Activated naive CD4-positive, alpha-beta T cell treated with anti-CD3 and anti-CD28 coated beads, Interleukin-2, amount 50 U/mL, for 16 hours (primary cell): ENCODE measurements around the gene HHIPL1.
A peak's percentile ranks its signal among the peaks of the same experiment; 100 is the strongest.

ENCODE experiments used
- DNase-seq: peaks from one replicate; pipeline ENCODE4 v3.0.0-alpha.2; 2020

HHIPL1 gene

GRCh38 chr14:99644723-99645544, at the start of gene HHIPL1:
TSS of gene HHIPL1 (plus strand) at chr14:99645129. CDS start at chr14:99645208, 79 bp downstream.
- DNase-seq: no peak

DNA sequence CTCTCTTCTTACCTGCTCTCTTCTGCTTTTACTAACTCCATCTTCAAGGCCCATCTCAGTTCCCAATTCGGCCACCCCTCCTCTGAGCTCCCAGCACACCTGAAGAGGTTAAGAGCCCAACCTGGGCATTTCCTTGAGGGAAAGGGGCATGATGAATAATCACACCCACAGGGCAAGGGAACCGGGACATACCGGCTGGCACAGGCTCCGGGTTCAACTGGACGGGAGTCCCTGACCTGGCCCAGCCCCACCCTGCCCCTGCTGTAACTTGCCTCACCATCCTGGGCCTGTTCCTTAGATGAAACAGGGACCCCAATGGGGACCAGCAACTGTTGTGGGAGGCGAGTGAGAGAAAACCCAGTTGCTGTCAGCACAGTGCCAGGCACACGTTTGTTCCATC, 49.4 kb upstream of the HHIPL1 start:
- DNase-seq: no peak

DNA sequence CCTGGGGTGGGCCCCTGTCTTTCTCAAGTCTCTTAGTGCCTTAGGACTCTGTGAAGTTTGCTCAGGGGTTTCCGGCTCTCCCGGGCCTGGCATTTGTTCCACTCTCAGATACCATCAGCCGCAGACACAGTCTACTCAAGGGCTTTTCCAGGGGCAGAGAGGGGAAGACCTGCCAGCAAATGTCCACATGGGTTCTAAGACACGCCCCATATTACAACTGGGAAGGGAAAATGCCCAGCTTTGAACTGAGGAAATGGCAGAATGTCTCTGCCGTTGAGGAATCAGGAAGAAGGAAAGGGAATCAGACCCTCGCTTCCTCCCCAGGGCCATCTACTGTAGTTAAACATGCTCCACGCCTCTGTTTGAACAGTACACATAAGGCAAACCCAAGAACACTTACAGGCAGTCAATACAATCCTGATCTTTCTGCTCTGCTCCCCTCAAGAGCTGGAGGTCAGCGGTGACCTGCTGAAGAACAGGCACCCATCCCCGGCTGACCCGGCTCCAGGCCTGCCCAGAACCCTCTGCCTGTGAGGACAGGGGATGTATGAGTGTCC, 48.8 kb upstream of the HHIPL1 start:
- no peak for DNase-seq

- DNase-seq: no peak
Measured at GRCh38 chr14:99596772-99597171, 48.2 kb upstream of the HHIPL1 start.

DNA sequence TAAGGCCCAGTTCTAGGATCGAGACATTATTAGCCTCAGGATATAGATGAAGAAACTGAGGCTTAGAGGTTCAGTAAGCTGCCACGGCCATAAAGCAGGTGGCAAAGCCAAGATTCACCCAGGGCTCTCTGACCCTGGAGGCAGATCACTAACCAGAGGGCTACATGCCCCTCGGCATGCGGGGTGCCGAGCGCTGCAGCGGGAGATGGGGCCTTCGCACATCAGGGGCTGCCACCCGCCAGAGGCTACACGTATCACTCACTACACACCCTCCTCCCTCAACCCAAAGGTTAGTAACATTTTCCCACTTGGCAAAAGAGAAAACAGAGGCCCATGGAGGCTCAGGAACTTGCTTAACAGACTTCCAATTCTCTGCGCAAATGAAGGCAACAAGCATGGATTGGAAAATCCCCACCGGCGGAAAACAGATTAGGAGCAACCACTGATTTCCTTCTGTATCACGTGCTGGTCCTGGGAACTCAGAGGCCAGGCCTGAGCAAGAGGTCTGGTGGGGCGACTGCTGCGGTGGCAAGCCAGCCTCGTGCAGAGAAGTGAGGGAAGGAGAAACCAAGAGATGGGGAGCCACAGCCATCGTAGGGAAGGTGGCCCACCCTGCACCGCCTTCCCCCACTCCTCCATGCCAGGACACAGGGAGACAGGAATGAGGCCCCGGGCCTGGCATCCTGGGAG, 46.9 kb upstream of the HHIPL1 start:
- no peak for DNase-seq

GRCh38 chr14:99598774-99599173, 46.2 kb upstream of the HHIPL1 start:
- DNase-seq: no peak

- no peak for DNase-seq
Measured at GRCh38 chr14:99599393-99599792, 45.5 kb upstream of the HHIPL1 start.

DNA sequence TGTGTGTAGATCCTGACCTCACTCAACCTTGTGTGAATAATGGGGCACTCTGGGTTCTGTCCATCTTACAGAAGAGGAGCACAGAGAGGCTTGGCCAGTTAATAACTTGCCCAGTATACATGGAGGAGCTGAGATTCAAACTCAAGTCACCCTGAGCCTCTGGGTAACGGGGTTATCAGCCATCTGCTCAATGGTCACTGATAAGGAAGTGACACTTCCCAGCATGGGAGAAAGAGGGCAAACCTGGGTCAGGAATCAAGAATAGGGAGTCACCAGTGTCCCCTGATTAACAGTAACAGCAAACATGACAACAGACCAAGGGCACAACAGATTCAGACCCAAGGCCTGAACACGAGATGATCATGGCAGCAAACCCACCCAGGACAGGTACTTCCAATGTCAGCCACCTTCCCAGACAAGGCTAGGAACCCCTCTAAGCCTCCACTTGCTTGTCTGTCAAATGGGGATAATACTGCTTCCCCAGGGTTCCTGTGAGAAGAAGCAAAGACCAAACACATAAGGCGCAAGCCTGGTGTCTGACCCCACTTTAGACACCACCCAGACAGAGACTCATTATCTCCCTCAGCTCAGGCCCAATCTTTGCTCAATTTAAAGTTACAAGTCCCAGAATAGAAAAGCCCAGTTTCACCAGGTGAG, 44.6 kb upstream of the HHIPL1 start:
- DNase-seq: no peak

DNA sequence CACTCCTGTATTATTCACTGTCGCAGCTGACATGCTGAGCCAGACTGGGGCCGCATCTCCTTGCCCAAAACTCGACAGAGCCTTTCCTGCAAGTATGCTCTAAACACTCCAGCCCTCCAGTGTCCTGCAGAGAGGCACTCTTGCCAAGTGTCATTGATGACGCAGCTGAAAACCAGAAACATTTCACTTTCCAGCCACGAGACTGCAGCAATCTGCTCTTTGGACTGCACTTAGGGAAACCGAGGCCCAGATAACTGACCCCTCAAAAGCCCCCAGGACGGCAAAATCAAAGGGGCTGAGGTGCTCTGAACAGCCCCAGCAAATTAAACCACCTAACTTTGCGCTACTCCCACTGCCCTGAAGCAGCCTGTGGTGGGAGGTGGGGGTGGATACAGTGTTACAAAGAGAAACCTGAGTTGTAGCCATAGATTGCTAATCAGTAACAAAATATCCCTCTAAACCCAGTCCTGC, 43.5 kb upstream of the HHIPL1 start:
- DNase-seq: no peak

DNA sequence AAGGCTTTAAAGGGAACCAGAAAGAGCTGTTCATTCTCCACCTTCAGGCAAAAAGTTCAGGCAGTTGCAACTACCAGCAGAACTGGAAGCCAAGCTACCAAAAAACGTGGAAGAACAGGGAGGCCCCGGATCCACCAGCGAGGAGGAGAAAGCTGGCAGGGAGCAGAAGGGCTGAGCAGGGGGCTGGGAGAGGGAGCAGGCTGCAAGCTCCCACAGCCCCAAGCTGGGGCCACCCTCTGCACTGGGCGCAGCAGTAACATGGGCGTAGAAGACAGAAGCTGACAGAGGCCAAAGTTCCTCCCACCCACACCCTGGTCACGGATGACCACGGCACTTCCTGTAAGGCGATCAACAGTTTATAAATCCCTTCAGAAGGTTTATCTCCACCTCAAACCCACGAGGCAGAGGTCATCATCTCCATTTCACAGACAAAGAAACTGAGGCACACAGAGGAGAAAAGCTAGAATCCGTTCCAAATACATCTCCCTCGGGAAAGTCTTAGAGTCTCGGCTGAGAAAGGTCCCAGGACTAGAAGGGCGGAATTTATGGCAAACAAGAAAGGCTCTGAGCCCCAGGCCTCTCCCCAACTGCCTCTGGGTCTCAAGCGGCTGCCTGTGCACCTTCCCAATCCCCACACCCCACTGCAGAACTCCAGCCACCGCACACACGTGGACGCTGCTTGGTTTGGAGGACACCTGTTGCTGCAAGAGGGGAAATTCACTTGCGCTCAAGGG, 42.7 kb upstream of the HHIPL1 start:
- DNase-seq: no peak

DNA sequence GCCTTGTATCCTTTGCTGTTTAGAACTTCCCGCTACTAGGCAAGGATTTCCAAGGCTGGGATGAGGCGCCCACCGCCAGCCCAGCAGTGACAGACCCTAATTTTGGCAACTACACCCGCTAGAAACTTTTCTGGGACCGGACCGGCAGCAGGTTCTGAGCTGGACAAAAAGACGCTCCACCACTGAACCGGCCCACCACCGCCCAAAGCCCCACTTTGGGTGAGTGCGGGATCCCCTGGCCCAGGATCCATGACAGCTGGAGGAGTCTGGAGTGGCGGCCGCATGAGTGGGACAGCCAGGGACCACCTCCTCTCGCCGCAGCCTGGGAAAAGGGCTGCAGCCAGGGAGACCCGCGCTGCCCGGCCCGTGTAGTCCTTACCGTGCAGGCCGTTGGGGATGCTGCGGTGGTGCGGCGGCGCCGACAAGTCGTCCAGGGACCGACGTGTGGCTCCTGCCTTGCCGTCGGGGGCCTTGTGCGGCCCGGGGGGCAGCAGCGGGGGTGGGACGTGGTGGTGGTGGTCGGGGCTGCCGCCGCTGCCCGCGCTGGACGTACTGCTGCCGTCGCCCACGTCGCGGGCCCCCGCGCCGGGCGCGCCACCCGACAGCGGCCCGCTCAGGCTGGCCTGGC, 42.0 kb upstream of the HHIPL1 start:
- no peak for DNase-seq

GRCh38 chr14:99603471-99604277, 41.3 kb upstream of the HHIPL1 start, which contains the start of gene CCDC85C:
TSS of gene CCDC85C (minus strand) at chr14:99604207. CDS start at chr14:99603959, 248 bp downstream.
- peak; percentile 59 for DNase-seq

- peak; percentile 95 for DNase-seq
Measured at GRCh38 chr14:99604278-99604765, 40.6 kb upstream of the HHIPL1 start.

- DNase-seq: peak; percentile 50
Measured at GRCh38 chr14:99604766-99605298, 40.1 kb upstream of the HHIPL1 start.

GRCh38 chr14:99605299-99605961, 39.5 kb upstream of the HHIPL1 start:
- peak; percentile 82 for DNase-seq

- DNase-seq: no peak
Measured at GRCh38 chr14:99606359-99606758, 38.6 kb upstream of the HHIPL1 start.

- DNase-seq: no peak
Measured at GRCh38 chr14:99608591-99608990, 36.3 kb upstream of the HHIPL1 start.

DNA sequence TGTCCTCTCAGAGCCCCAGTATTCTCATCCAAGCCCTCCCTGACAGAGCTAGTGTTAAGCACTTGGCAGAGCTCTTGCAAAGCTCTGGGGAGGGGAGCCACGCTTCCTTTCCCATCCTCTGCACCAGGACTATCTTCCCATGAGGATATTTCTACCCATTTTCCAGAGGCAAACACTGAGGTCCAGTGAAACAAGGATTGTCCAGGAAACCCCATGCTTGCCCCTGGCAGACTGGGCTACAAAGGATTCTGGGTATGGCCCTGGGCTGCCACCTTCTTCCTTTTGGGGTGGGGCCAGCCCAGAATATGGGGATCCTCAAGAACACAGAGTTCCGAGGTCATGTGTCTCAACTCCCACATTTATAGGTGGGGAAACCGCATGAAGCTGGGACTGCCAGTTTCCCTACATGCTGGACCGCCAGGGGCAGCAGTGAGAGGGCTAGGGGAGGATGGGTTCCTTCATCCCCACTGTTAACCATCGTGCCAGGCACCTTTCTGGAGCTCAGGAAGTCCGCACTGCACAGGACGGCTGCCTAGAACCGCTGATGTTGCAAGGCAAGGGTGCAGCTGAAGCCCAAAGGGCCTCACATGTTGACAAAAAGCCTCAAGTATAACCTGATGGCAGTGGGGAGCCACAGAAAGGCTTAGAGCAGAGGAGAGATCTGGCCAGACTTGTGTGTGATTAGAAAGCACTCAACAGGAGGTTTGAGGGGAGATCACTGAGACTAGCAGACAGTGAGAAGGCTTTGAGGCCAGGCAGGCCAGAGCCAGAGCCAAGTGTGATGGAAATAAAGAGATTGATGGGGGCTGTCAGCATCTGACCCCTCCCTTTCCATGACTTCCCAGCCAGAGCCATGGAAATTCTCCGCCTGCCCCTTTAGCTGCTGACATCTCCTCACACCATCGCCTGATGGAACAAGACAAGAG, 35.4 kb upstream of the HHIPL1 start:
- DNase-seq: no peak

- no peak for DNase-seq
Measured at GRCh38 chr14:99611646-99612045, 33.3 kb upstream of the HHIPL1 start.
